ENCODE results near the gene PRSS48. TPM values are rescaled to one million over a fixed set of nuclear protein-coding genes. Genes with fewer than 3 reads are reported as not detected.
"Not testable (repeated sequence)": the region's sequence is repeated elsewhere in the genome, so short reads cannot be mapped to it uniquely, and the experiment has no call there.

PRSS48 gene
- total RNA-seq, 1 donor from 2014 or later, result not detected

- DNase-seq (ENCODE audit: low spot score), result no peak
Observed at GRCh38 chr4:151260526-151260925, 16.4 kb upstream of the PRSS48 start.

GRCh38 chr4:151263455-151263854 lies 13.5 kb upstream of the PRSS48 start:
- DNase-seq (ENCODE audit: low spot score), result peak; percentile 72

- peak; percentile 7 for DNase-seq (ENCODE audit: low spot score)
Observed at GRCh38 chr4:151266497-151266896, 10.5 kb upstream of the PRSS48 start.

GRCh38 chr4:151267104-151267503 lies 9.9 kb upstream of the PRSS48 start:
- DNase-seq (ENCODE audit: low spot score), result no peak

- DNase-seq (ENCODE audit: low spot score), result no peak
Observed at GRCh38 chr4:151267822-151268535, 9.0 kb upstream of the PRSS48 start.

GRCh38 chr4:151268905-151269304 lies 8.1 kb upstream of the PRSS48 start:
- not testable (repeated sequence) for DNase-seq (ENCODE audit: low spot score)

- no peak for DNase-seq (ENCODE audit: low spot score)
Observed at GRCh38 chr4:151284534-151285245, 7.7 kb downstream of the PRSS48 start.

GRCh38 chr4:151287409-151287808 lies 10.4 kb downstream of the PRSS48 start:
- no peak for DNase-seq (ENCODE audit: low spot score)

- DNase-seq (ENCODE audit: low spot score), result no peak
Observed at GRCh38 chr4:151291485-151291884, 14.5 kb downstream of the PRSS48 start.

- DNase-seq (ENCODE audit: low spot score), result no peak
Observed at GRCh38 chr4:151292038-151292437, 15.1 kb downstream of the PRSS48 start.

- DNase-seq (ENCODE audit: low spot score), result no peak
Observed at GRCh38 chr4:151294833-151295496, 18.0 kb downstream of the PRSS48 start.

- no peak for DNase-seq (ENCODE audit: low spot score)
Observed at GRCh38 chr4:151296227-151296626, 19.3 kb downstream of the PRSS48 start.

GRCh38 chr4:151297170-151297569 lies 20.2 kb downstream of the PRSS48 start:
- DNase-seq (ENCODE audit: low spot score), result no peak

GRCh38 chr4:151302432-151302831 lies 25.5 kb downstream of the PRSS48 start:
- peak; percentile 40 for DNase-seq (ENCODE audit: low spot score)

- DNase-seq (ENCODE audit: low spot score), result no peak
Observed at GRCh38 chr4:151304226-151304625, 27.3 kb downstream of the PRSS48 start.

GRCh38 chr4:151304755-151305154 lies 27.8 kb downstream of the PRSS48 start:
- no peak for DNase-seq (ENCODE audit: low spot score)

- no peak for DNase-seq (ENCODE audit: low spot score)
Observed at GRCh38 chr4:151310124-151310728, 33.3 kb downstream of the PRSS48 start.

- DNase-seq (ENCODE audit: low spot score), result no peak
Observed at GRCh38 chr4:151313306-151314009, 36.5 kb downstream of the PRSS48 start.

- DNase-seq (ENCODE audit: low spot score), result no peak
Observed at GRCh38 chr4:151314010-151314355, 37.0 kb downstream of the PRSS48 start.

GRCh38 chr4:151314479-151314878 lies 37.5 kb downstream of the PRSS48 start:
- no peak for DNase-seq (ENCODE audit: low spot score)

- DNase-seq (ENCODE audit: low spot score), result no peak
Observed at GRCh38 chr4:151315212-151315886, 38.4 kb downstream of the PRSS48 start.
